GM12865 (cell line): ENCODE measurements around the gene LDLRAD1.
"Not testable (repeated sequence)": the region's sequence is repeated elsewhere in the genome, so short reads cannot be mapped to it uniquely, and the experiment has no call there.

Source experiments
- DNase-seq: peaks from one replicate; pipeline ENCODE4 v3.0.0; 2010; ENCODE audit warnings: low read depth
- H3K4me3 ChIP-seq: 2 replicates; pipeline ENCODE4 v1.5.1; 2011; ENCODE audit warnings: mild to moderate bottlenecking, low read depth, low read length, control low read depth
- TF ChIP-seq, protein P1 (sequence below): IDR thresholded peaks from 2 replicates; pipeline ENCODE4 v1.5.1; 2011; ENCODE audit warnings: low read length, control low read depth, low read depth, inconsistent platforms; ENCODE audit not compliant: insufficient read depth; ENCODE audit errors: missing control alignments

Gene LDLRAD1

DNA sequence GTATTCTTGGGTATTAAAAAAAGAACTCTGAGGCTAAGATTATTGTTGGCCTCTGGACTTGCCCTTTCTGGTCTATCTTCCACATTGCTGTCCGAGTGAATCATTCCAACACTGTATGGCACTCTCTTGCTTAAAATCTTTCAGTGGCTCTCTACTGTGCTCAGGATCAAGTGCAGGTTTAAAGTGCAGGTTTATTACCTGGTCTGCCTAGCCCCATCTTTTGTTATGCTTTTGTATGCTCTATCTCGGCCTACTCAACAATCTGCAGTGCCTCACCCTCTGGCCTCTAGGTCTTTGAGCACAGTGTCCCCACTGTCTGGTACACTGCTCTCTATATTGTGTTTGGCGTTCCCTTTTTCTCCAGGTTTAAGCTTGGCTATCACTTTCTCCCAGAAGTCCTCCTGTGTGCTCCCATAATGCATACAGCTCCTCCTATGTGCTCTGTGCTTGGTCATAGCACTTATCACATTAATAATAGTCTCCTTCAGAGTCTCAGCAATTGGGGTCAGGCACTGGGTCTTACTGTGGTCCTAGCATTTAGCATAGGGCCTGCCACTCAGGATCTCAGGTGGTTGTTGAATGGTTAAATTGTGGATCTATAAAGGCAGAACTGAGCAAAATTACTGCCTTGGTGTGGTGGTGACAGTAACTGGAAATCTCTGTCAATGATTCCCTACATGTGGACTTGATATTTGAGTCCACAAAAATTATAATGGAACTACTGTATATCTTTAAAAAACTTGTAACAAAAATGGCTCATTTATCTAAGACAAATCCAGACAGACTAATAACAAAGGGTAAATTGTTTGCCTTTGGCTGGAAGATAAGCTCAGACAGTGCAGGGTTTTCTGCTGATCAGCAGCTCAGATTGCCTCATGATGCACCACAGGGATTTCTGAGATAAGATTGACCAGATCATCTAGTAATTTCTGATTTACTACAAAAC, 10.6 kb upstream of the LDLRAD1 start:
- no peak overlapping the region for H3K4me3 ChIP-seq
- no peak for DNase-seq
- TF ChIP-seq, protein P1, sequence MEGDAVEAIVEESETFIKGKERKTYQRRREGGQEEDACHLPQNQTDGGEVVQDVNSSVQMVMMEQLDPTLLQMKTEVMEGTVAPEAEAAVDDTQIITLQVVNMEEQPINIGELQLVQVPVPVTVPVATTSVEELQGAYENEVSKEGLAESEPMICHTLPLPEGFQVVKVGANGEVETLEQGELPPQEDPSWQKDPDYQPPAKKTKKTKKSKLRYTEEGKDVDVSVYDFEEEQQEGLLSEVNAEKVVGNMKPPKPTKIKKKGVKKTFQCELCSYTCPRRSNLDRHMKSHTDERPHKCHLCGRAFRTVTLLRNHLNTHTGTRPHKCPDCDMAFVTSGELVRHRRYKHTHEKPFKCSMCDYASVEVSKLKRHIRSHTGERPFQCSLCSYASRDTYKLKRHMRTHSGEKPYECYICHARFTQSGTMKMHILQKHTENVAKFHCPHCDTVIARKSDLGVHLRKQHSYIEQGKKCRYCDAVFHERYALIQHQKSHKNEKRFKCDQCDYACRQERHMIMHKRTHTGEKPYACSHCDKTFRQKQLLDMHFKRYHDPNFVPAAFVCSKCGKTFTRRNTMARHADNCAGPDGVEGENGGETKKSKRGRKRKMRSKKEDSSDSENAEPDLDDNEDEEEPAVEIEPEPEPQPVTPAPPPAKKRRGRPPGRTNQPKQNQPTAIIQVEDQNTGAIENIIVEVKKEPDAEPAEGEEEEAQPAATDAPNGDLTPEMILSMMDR: no peak

DNA sequence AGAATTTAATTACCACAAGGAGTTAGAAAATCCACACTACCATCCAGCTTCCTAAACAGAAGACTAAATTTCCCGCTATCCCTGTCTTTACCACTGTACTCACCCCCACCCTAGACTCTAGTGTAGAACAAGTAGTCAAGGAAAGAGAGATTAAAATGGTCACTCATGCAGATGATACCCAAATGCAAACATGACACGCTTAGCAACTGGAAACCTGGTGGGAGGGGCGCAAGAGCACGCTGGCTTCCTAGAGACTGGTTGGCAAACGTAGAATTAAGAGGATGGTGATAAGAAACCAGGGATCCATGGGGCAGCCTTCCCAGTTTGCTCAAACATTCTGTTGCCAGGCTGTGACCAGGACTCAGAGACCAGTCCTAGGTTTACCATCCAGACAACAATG, 9.9 kb upstream of the LDLRAD1 start:
- TF ChIP-seq, protein P1: no peak
- no peak for DNase-seq
- no peak overlapping the region for H3K4me3 ChIP-seq

DNA sequence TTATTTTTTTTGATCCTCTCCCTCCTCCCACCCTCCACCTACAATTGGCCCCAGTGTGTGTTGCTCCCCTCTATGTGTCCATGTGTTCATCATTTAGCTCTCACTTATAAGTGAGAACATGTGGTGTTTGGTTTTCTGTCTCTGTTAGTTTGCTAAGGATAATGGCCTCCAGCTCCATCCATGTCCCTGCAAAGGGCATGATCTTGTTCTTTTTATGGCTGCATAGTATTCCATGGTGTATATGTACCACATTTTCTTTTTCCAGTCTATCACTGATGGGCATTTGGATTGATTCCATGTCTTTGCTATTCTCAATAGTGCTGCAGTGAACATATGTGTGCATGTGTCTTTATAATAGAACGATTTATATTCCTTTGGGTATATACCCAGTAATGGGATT, 6.8 kb upstream of the LDLRAD1 start:
- not testable (repeated sequence) for H3K4me3 ChIP-seq, DNase-seq

DNA sequence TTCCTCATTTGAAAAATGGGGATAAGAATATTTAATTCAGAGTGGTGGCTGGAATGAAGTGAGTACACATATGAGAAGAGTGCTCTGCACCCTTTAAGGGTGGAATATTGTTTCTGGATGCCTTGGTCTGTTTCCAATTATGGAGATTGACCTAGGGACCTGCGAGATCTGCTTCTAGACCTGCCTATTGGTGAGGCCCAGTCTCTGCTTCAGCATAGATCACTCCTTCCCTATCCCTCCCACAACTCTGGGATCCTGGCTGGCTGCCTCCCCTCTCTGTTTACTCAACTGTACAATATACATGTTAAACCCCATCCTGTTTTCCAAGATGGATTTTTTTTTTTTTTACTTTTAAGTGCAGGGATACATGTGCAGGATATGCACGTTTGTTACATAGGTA, 6.4 kb upstream of the LDLRAD1 start:
- TF ChIP-seq, protein P1: no peak
- H3K4me3 ChIP-seq: no peak overlapping the region
- no peak for DNase-seq

DNA sequence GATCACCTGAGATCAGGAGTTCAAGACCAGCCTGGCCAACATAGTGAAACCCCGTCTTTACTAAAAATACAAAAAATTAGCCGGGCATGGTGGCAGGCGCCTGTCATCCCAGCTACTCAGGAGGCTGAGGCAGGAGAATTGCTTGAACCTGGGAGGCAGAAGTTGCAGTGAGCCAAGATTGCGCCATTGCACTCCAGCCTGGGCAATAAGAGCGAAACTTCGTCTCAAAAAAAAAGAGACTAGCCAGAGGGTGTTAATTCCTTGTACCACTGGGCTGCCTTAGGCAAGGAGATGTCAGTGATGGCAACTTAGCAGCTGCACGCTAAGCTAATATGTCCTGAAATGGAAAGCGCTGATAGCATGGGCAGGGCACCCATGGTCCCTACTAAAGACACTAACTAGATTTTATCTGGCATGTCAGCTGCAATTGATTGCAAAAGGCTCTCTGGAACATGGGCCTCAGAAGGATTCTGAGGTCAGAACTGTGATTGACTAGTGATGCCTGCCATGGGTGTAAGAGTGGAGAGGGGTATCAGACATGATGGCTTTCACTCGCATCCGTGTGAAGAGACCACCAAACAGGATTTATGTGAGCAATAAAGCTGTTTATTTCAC, 1.7 kb upstream of the LDLRAD1 start:
- not testable (repeated sequence) for DNase-seq, H3K4me3 ChIP-seq

DNA sequence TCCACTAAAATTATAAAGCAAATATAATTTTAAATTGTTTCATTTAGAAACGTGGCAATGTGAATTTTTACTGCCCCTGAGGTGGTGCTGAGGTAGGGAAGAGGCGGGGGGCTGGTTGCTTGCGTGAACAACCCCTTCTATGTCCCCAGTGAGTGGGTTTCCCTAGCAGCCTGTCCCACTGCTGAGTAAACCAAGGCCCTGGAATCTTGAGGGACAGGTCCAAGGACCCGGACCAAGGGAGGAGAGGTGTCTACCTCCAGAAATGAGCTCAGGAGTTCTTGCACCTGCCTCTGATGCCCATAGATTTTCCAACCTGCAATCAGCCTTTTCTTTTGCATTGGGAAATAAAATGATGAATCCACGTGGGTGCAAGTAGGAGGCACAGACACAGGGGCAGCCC, 649 bp upstream of the LDLRAD1 start:
- no peak overlapping the region for H3K4me3 ChIP-seq
- no peak for DNase-seq
- TF ChIP-seq, protein P1: no peak

DNA sequence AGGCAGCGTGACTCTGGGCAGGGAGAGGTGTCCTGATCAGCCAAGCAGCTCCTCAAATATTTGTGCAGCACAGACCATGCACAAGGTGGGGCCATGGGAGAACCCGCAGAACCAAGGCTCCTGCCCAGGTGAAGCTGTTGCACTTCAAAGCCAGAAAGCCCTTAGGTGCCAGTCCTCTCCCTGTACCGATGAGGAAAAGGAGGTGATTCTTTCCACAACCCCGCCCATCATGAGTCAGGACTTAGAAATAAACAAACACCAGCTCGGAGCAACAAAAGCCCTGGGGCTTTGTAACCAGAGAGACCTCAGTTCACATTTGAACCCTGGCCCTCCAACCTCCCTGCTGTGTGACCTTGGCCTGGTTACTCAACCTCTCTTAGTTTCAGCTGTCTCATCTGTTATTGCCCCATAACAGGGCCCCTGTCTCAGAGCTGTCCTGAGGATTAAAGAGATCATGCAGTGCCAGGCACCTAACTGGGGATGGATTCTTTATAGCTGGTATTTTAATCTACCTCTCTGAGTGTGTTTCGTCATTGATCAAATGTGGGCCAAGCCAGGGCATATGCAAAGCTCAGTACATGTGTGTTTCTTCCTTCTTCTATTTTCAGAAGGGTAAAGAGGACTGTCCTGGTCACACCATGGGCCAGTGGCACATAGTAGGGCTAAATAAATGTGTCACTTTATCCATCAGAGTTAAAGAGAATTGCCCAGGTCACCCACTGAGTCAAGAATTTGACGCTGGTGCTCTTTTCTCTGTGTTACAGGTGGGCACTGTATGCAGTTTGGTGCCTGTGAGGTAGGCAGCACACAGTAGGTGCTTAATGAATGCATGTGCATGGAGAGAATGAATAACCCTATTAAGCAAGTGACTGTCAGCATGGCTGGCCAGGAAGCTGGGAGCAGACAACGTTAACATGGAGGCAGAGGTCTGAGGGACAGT, 1.4 kb downstream of the LDLRAD1 start:
- H3K4me3 ChIP-seq: no peak overlapping the region
- TF ChIP-seq, protein P1: no peak
- no peak for DNase-seq
